ENCODE data around the gene TRIO.
"Not testable (repeated sequence)": the region's sequence is repeated elsewhere in the genome, so short reads cannot be mapped to it uniquely, and the experiment has no call there.

Gene TRIO

GRCh38 chr5:14142827-14143545, at the start of gene TRIO:
TSS of gene TRIO (plus strand) at chr5:14143342. CDS start at chr5:14143726, 384 bp downstream.
- peak; percentile 88 to 92 for DNase-seq (ENCODE audit: low read depth in 1 of 2, low spot score in 1 of 2)
- no peak for TF ChIP-seq JUND (IDR thresholded peaks at IDR 0.05; ENCODE audit: low read depth)
- in situ Hi-C loops (cut with HindIII; ENCODE audit: low pct_unique_long_range_greater_than_20kb, low sequenced_read_pairs), result no loop called here

GRCh38 chr5:14097380-14097779, 45.8 kb upstream of the TRIO start:
- in situ Hi-C loops (cut with HindIII; ENCODE audit: low pct_unique_long_range_greater_than_20kb, low sequenced_read_pairs); DNase-seq (ENCODE audit: low read depth in 1 of 2, low spot score in 1 of 2): not testable (repeated sequence)

GRCh38 chr5:14097998-14098471, 45.1 kb upstream of the TRIO start:
- in situ Hi-C loops (cut with HindIII; ENCODE audit: low pct_unique_long_range_greater_than_20kb, low sequenced_read_pairs), result no loop called here
- no peak for DNase-seq (ENCODE audit: low read depth in 1 of 2, low spot score in 1 of 2)
- TF ChIP-seq JUND (IDR thresholded peaks at IDR 0.05; ENCODE audit: low read depth), result no peak

GRCh38 chr5:14100281-14100680, 42.9 kb upstream of the TRIO start:
- TF ChIP-seq JUND (IDR thresholded peaks at IDR 0.05; ENCODE audit: low read depth), result no peak
- no peak for DNase-seq (ENCODE audit: low read depth in 1 of 2, low spot score in 1 of 2)
- in situ Hi-C loops (cut with HindIII; ENCODE audit: low pct_unique_long_range_greater_than_20kb, low sequenced_read_pairs), result no loop called here

GRCh38 chr5:14101922-14102321, 41.2 kb upstream of the TRIO start:
- no peak for DNase-seq (ENCODE audit: low read depth in 1 of 2, low spot score in 1 of 2)
- in situ Hi-C loops (cut with HindIII; ENCODE audit: low pct_unique_long_range_greater_than_20kb, low sequenced_read_pairs), result no loop called here
- no peak for TF ChIP-seq JUND (IDR thresholded peaks at IDR 0.05; ENCODE audit: low read depth)

- no peak for TF ChIP-seq JUND (IDR thresholded peaks at IDR 0.05; ENCODE audit: low read depth)
- DNase-seq (ENCODE audit: low read depth in 1 of 2, low spot score in 1 of 2), result no peak
- in situ Hi-C loops (cut with HindIII; ENCODE audit: low pct_unique_long_range_greater_than_20kb, low sequenced_read_pairs), result no loop called here
Observed at GRCh38 chr5:14102666-14103065, 40.5 kb upstream of the TRIO start.

GRCh38 chr5:14105718-14106410, 37.3 kb upstream of the TRIO start:
- DNase-seq (ENCODE audit: low read depth in 1 of 2, low spot score in 1 of 2), result no peak
- in situ Hi-C loops (cut with HindIII; ENCODE audit: low pct_unique_long_range_greater_than_20kb, low sequenced_read_pairs), result no loop called here
- no peak for TF ChIP-seq JUND (IDR thresholded peaks at IDR 0.05; ENCODE audit: low read depth)

GRCh38 chr5:14107536-14107935, 35.6 kb upstream of the TRIO start:
- in situ Hi-C loops (cut with HindIII; ENCODE audit: low pct_unique_long_range_greater_than_20kb, low sequenced_read_pairs), result no loop called here
- DNase-seq (ENCODE audit: low read depth in 1 of 2, low spot score in 1 of 2), result no peak
- TF ChIP-seq JUND (IDR thresholded peaks at IDR 0.05; ENCODE audit: low read depth), result no peak

- TF ChIP-seq JUND (IDR thresholded peaks at IDR 0.05; ENCODE audit: low read depth), result no peak
- peak; percentile 67 to 81 for DNase-seq (ENCODE audit: low read depth in 1 of 2, low spot score in 1 of 2)
- in situ Hi-C loops (cut with HindIII; ENCODE audit: low pct_unique_long_range_greater_than_20kb, low sequenced_read_pairs), result no loop called here
Observed at GRCh38 chr5:14108170-14108996, 34.8 kb upstream of the TRIO start.

GRCh38 chr5:14109041-14109747, 33.9 kb upstream of the TRIO start:
- no peak for DNase-seq (ENCODE audit: low read depth in 1 of 2, low spot score in 1 of 2)
- TF ChIP-seq JUND (IDR thresholded peaks at IDR 0.05; ENCODE audit: low read depth), result no peak
- in situ Hi-C loops (cut with HindIII; ENCODE audit: low pct_unique_long_range_greater_than_20kb, low sequenced_read_pairs), result no loop called here

GRCh38 chr5:14109771-14110170, 33.4 kb upstream of the TRIO start:
- DNase-seq (ENCODE audit: low read depth in 1 of 2, low spot score in 1 of 2), result no peak
- no peak for TF ChIP-seq JUND (IDR thresholded peaks at IDR 0.05; ENCODE audit: low read depth)
- in situ Hi-C loops (cut with HindIII; ENCODE audit: low pct_unique_long_range_greater_than_20kb, low sequenced_read_pairs), result no loop called here

GRCh38 chr5:14110196-14110595, 32.9 kb upstream of the TRIO start:
- in situ Hi-C loops (cut with HindIII; ENCODE audit: low pct_unique_long_range_greater_than_20kb, low sequenced_read_pairs), result no loop called here
- DNase-seq (ENCODE audit: low read depth in 1 of 2, low spot score in 1 of 2), result no peak
- no peak for TF ChIP-seq JUND (IDR thresholded peaks at IDR 0.05; ENCODE audit: low read depth)

Data from T47D (cell line).